ENCODE results near the gene TMEM126A. TPM values are rescaled to one million over a fixed set of nuclear protein-coding genes. Genes with fewer than 3 reads are reported as not detected.

The TMEM126A gene
- total and polyA plus RNA-seq, 2 of the 13 experiments (the other 11 are each of a cell fraction or from before 2014, with no cell fraction given) = 59.5 to 66.9 TPM

- TF ChIP-seq PREB (CRISPR knock-in tag; IDR thresholded peaks at IDR 0.05) (no peak), ZSCAN25 (CRISPR knock-in tag; IDR thresholded peaks at IDR 0.05) (no peak), DZIP1 (CRISPR knock-in tag; IDR thresholded peaks at IDR 0.05) (no peak), KDM5B (CRISPR knock-in tag; IDR thresholded peaks at IDR 0.05; ENCODE audit: borderline replicate concordance) (peak; percentile 72; the same call in 1 of the 2 replicates), ZNF34 (CRISPR knock-in tag; IDR thresholded peaks at IDR 0.05; ENCODE audit: borderline replicate concordance) (0 out of 2 replicates have a peak, but pooled peaks have one; percentile 29), ZNF280B (CRISPR knock-in tag; IDR thresholded peaks at IDR 0.05; ENCODE audit: borderline replicate concordance) (0 out of 2 replicates have a peak, but pooled peaks have one; percentile 18), DPF2 (CRISPR knock-in tag; IDR thresholded peaks at IDR 0.05; ENCODE audit: borderline replicate concordance, low read depth) (no peak), HDAC1 (CRISPR knock-in tag; IDR thresholded peaks at IDR 0.05) (peak; percentile 89), E2F2 (CRISPR knock-in tag; IDR thresholded peaks at IDR 0.05; ENCODE audit: borderline replicate concordance) (no peak), NKX3-1 (CRISPR knock-in tag; IDR thresholded peaks at IDR 0.05) (no peak; the same call in none of the 2 replicates), ZNF33B (CRISPR knock-in tag; IDR thresholded peaks at IDR 0.05) (no peak), ZBTB3 (CRISPR knock-in tag; IDR thresholded peaks at IDR 0.05; ENCODE audit: borderline replicate concordance, low read depth) (no peak), HMG20A (CRISPR knock-in tag; IDR thresholded peaks at IDR 0.05; ENCODE audit: borderline replicate concordance) (peak; percentile 15; the same call in 1 of the 2 replicates), NONO (IDR thresholded peaks at IDR 0.05) (no peak), NONO (CRISPR knock-in tag; conservative IDR thresholded peaks at IDR 0.05) (peak; percentile 46; the same call in 1 of the 2 replicates), ZNF616 (CRISPR knock-in tag; IDR thresholded peaks at IDR 0.05; ENCODE audit: low read depth) (peak; percentile 31; the same call in 1 of the 2 replicates), ZNF101 (CRISPR knock-in tag; IDR thresholded peaks at IDR 0.05; ENCODE audit: borderline replicate concordance, low read depth) (no peak), ZNF644 (CRISPR knock-in tag; IDR thresholded peaks at IDR 0.05; ENCODE audit: low read depth) (peak; percentile 84), MEIS1 (CRISPR knock-in tag; IDR thresholded peaks at IDR 0.05; ENCODE audit: borderline replicate concordance) (peak; percentile 70), HOMEZ (CRISPR knock-in tag; IDR thresholded peaks at IDR 0.05; ENCODE audit: low read depth) (peak; percentile 95), REL (CRISPR knock-in tag; conservative IDR thresholded peaks at IDR 0.05) (no peak)
These were observed 19.6 kb upstream of the TMEM126A start, which contains the start of gene TMEM126B (continued) for GRCh38 chr11:85627998-85628770.

All from HepG2 (cell line).